GM19397 (cell line): Measurements from ENCODE around the gene TMEM178B.
"Not testable (repeated sequence)": the region's sequence is repeated elsewhere in the genome, so short reads cannot be mapped to it uniquely, and the experiment has no call there.

Experiments
- ATAC-seq: cut with Tn5 transposase; IDR thresholded peaks from one replicate; pipeline ENCODE4 v1.9.1; 2021; ENCODE audit warnings: mild to moderate bottlenecking, moderate library complexity; ENCODE audit not compliant: unreplicated experiment

Gene TMEM178B

DNA sequence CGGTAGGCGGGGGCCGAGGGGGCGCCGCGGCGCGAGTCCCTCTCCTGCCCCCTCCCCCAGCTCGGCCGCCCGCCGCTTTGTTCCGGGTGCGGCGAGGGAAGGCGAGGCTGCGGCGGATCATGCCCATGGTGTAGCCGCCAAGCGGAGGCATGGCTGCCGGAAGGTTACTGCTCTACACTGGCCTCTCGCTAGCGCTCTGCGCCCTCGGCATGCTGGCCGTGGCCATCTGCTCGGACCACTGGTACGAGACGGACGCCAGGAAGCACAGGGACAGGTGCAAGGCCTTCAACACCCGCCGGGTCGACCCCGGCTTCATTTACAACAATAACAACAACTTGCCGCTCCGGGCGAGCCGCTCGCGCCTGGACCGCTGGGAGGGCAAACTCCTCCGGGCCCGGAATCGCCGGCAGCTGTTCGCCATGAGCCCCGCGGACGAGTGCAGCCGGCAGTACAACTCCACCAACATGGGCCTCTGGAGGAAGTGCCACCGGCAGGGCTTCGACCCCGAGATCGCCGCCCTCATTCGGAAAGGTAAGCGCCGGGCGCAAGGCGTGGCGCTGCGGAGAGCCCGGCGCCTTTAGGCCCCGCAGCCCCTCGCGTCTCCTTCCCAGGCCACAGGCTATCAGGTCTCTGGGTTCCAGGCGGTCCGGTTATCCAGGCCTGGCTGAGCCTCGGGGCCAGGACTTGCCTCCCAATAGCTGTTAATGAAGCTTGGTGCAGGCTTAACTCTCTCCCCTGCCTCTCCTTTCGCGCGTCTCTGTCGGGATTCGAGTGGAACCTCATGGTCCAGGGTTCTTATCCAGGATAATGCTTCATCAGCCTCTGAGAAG, 513 bp downstream of the TMEM178B start:
- no peak for ATAC-seq

DNA sequence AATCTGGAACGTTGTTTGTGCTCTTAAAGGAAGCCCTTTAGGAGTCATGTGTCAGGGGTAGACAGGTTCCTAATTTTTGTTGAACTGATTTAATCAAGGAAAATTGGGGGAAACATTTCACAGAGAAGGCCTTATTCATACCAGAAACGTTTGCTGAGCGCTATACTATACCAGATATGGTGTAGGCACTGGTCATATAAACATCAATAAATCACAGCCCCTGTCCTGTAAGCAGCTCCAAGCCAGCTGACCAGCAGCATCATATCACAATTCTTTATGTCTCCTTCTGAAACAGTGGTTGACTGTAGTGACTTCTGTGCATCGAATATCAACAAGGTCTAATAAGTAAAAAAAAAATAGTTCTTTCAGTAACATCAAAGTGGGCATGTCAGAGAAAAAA, 1.1 kb downstream of the TMEM178B start:
- ATAC-seq: no peak

- no peak for ATAC-seq
Observed at GRCh38 chr7:141076377-141076776, 2.5 kb downstream of the TMEM178B start.

GRCh38 chr7:141079219-141079618, 5.4 kb downstream of the TMEM178B start:
- no peak for ATAC-seq

GRCh38 chr7:141089490-141089889, 15.6 kb downstream of the TMEM178B start:
- ATAC-seq: not testable (repeated sequence)

- ATAC-seq: no peak
Observed at GRCh38 chr7:141094336-141095070, 20.6 kb downstream of the TMEM178B start.

GRCh38 chr7:141097430-141097829, 23.6 kb downstream of the TMEM178B start:
- no peak for ATAC-seq

GRCh38 chr7:141102436-141102835, 28.6 kb downstream of the TMEM178B start:
- ATAC-seq: no peak

DNA sequence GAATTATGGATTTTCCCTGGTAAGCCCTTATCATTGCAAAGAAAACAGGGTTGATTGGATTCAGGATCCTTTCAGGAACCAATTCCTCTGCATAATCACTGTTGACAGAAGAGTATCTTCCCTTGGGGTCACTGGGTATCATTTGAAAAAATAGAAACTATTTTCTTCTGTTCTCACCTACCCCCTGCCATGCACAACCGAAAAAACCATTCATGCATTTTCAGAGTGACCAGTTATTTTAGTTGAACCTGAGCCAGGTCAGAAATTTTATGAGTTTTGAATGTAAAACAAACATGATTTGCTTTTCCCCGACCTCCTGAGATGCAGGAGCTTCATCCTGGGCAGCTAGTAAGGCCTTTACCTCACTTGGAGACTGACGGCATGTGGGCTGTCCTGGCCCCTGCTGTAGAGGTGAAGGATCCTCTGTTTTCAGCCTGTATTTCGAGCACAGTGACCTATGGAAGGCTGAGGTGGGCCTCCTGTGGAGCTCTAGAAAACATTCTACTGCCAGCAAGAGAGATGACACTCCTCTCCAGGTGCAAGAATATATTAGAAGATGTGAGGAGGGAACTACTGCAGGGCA, 30.1 kb downstream of the TMEM178B start:
- no peak for ATAC-seq

GRCh38 chr7:141113131-141113530, 39.3 kb downstream of the TMEM178B start:
- ATAC-seq: no peak

GRCh38 chr7:141114029-141114664, 40.3 kb downstream of the TMEM178B start:
- ATAC-seq: no peak

GRCh38 chr7:141115965-141116364, 42.1 kb downstream of the TMEM178B start:
- no peak for ATAC-seq

- ATAC-seq: not testable (repeated sequence)
Observed at GRCh38 chr7:141116661-141117060, 42.8 kb downstream of the TMEM178B start.

- ATAC-seq: no peak
Observed at GRCh38 chr7:141118767-141119166, 44.9 kb downstream of the TMEM178B start.

DNA sequence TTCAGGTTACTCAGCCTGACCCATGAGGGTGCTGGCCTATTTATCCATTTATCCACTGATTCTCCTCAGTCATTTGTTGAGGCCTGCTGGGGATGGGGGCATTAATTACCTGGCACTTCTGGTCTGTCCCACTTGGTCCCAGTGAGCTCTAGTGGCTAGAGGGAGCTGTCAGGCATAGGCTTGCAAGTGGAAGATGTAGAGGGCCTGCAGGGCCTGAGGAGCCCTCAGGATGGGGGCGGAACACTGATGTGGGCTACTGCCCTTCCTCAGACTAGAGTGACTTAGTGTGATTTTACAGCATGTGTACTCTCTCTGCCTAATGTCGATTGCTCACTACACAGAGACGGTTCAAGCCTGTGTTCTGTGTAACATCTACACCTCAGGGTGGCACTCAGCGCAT, 45.3 kb downstream of the TMEM178B start:
- ATAC-seq: no peak

DNA sequence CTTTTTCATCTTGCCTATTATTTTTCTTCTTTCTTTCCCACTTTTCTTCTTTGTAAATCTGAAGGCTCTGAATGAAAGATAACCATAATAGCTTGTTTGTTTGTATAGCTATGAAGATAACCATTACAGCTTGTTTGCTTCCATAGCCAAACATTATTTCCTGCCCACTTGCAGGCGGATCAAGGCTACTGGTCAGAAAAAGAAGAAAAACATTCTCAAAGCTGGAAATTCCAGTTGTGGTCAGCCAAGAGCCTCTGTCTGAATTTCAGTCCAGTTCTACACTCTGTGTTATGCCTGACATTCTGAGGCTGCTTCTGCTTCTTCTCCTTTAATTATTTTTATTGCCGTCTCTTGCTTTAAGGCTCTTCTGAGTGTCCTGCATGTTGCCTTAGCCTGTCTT, 48.9 kb downstream of the TMEM178B start:
- no peak for ATAC-seq

GRCh38 chr7:141123522-141123921, 49.7 kb downstream of the TMEM178B start:
- no peak for ATAC-seq

- ATAC-seq: no peak
Observed at GRCh38 chr7:141126107-141126506, 52.2 kb downstream of the TMEM178B start.

- ATAC-seq: no peak
Observed at GRCh38 chr7:141128506-141128905, 54.6 kb downstream of the TMEM178B start.

DNA sequence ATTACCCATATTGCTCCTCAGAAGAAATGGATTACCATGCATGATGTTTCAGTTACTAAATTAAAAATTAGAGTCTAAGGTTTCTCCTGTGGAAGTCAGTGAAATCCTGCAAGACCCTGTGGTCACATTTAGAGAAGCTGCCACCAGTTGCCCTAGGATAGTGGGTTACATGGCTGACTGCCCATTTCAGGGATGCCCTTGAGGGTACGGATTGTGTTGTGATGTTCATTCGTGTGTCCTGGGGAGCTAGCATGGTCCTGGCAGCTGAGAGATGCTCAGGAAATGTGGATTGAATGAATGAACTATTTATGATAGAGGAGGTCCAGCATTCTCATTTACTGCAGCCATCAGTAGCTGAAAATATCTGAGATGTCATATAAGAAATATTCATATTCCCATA, 55.1 kb downstream of the TMEM178B start:
- ATAC-seq: no peak

DNA sequence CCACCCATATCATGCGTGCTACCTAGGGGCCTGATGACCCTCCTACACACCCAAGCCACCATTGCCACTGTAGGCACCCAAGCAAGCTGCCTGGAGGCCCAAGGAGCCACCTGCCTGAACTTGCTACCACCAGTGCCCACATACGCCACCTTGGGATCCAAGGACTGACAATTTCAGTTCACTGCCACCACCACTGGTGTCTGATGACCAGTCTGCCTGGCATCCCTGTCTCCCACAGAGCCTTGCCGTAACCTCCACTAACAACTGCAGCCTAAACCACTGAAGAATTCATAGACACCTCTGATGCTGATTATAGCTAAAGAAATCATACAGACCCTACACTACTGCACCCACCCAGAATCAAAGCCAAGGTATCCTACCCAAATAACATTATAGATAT, 58.8 kb downstream of the TMEM178B start:
- no peak for ATAC-seq
